ENCODE measurements around the gene FXYD7.
A peak's percentile ranks its signal among the peaks of the same experiment; 100 is the strongest.

FXYD7 gene

DNA sequence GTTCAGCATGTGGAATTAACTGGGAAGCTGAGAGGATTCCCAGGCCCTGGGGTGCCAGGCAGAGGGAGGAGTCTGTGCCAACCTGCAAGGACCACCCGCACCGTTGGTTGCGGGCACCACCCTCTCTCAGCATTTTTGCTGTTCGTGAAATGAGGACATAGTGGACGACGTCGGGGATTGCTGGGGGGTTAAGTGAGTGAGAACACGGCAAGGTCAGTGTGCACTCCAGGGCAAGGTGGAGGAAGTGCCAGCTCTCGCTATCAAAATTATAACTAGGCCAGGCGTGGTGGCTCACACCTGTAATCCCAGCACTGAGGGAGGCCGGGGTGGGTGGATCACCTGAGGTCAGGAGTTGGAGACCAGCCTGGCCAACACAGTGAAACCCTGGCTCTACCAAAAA lies 25.3 kb upstream of the FXYD7 start:
- TF ChIP-seq, protein P1, sequence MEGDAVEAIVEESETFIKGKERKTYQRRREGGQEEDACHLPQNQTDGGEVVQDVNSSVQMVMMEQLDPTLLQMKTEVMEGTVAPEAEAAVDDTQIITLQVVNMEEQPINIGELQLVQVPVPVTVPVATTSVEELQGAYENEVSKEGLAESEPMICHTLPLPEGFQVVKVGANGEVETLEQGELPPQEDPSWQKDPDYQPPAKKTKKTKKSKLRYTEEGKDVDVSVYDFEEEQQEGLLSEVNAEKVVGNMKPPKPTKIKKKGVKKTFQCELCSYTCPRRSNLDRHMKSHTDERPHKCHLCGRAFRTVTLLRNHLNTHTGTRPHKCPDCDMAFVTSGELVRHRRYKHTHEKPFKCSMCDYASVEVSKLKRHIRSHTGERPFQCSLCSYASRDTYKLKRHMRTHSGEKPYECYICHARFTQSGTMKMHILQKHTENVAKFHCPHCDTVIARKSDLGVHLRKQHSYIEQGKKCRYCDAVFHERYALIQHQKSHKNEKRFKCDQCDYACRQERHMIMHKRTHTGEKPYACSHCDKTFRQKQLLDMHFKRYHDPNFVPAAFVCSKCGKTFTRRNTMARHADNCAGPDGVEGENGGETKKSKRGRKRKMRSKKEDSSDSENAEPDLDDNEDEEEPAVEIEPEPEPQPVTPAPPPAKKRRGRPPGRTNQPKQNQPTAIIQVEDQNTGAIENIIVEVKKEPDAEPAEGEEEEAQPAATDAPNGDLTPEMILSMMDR (conservative IDR thresholded peaks at IDR 0.05; ENCODE audit: control insufficient read depth, insufficient read depth, low read depth, low read length), result no peak
- DNase-seq (ENCODE audit: low read depth), result no peak
- no peak overlapping the region for H3K4me3 ChIP-seq (ENCODE audit: control insufficient read depth, low read depth, low read length)

DNA sequence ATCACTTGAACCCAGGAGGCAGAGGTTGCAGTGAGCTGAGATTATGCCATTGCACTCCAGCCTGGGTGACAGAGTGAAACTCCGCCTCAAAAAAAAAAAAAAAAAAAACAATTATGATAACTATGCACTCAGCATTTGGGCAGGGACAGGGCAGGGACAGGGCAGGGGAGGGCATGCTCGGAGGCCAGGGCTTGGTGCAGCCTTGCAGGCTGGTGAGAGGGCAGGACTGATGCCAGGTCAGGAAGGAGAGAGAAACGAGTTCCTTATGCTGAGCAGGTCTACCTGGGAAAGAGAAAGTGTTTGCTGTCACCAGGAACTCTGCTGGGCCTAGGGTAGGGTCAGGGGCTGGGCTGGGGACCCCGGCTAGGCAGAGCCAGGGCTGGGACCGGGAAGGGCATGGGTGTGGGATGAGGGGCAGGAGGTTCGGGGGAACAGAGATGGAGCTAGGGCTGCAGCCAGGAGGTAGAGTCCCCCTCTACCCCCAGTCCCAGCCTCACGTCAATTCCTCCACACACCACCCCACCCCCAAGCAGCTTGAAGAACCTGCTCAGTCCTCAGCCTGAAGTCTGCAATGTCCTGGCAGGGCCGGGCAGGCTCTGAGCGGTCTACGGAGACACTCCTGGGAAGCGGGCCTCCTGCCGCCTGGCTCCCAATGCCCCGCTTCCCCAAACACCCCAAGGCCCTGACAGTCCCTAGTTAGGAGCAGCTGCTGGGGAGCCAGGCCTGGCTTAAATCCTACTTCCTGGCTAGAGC lies 24.6 kb upstream of the FXYD7 start:
- DNase-seq (ENCODE audit: low read depth), result no peak
- TF ChIP-seq, protein P1 (conservative IDR thresholded peaks at IDR 0.05; ENCODE audit: control insufficient read depth, insufficient read depth, low read depth, low read length), result no peak
- H3K4me3 ChIP-seq (ENCODE audit: control insufficient read depth, low read depth, low read length), result no peak overlapping the region

DNA sequence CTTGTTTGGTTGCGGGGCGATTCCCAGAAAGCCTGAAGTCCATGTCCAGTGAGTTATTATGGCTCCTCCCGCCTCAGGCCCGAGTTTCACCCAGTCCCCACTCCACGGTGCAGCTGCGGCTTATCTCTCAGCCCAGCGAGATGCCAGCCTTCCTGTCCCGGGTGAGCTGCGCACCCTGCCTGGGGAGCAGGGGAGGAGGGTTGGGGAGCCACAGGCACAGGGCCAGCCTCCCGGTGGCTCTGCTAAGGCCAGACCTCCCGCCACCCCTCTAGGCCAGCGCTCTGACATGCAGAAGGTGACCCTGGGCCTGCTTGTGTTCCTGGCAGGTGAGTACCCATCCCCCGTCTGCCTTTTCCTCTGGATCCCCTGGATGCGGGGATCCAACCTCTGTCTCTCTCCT lies 24.0 kb upstream of the FXYD7 start:
- no peak overlapping the region for H3K4me3 ChIP-seq (ENCODE audit: control insufficient read depth, low read depth, low read length)
- DNase-seq (ENCODE audit: low read depth), result no peak

DNA sequence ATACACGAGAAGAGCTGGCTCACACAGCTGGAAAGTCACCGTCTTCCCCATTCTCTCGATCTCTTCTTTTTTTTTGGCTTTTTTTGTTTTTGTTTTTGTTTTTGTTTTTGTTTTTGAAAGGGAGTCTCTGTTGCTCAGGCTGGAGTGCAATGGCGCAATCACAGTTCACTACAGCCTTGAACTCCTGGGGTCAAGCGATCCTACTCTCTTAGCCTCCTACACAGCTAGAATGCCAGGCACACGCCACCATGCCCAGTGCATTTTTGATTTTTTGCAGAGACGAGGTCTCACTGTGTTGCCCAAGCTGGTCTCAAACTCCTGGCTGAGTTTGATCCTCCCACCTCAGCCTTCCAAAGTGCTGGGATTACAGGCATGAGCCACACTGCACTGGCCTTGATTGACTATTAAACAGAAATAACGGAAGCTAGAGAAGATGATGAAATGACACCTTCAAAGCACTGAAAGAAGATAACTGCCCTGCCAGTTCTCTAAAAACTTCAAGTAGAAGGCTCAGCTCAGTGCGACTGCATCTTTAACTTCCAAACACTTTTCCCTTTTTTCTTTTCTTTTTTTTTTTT lies 23.4 kb upstream of the FXYD7 start:
- no peak for DNase-seq (ENCODE audit: low read depth)
- H3K4me3 ChIP-seq (ENCODE audit: control insufficient read depth, low read depth, low read length), result no peak overlapping the region
- TF ChIP-seq, protein P1 (conservative IDR thresholded peaks at IDR 0.05; ENCODE audit: control insufficient read depth, insufficient read depth, low read depth, low read length), result no peak

More for the DNA sequence above, 24.0 kb upstream of the FXYD7 start:
- TF ChIP-seq, protein P1 (conservative IDR thresholded peaks at IDR 0.05; ENCODE audit: control insufficient read depth, insufficient read depth, low read depth, low read length), result no peak

DNA sequence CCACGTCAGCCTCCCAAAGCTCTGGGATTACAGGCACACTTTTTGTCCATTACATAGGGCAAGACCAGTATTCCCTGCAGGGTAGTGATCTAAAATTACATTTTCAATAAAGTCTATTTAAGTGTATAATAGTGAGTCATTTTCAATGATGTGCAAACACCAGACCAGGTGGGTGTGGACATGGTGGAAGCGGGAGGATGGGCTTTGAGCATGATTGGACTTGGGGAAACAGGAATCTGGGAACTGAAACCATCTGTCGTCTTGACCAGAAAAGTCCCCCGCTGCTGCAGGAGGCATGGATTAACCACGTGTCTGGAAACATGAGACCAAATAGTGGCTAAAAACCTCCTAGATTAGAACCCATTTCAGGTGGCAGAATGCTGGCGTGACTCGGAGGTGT lies 22.6 kb upstream of the FXYD7 start:
- no peak overlapping the region for H3K4me3 ChIP-seq (ENCODE audit: control insufficient read depth, low read depth, low read length)
- TF ChIP-seq, protein P1 (conservative IDR thresholded peaks at IDR 0.05; ENCODE audit: control insufficient read depth, insufficient read depth, low read depth, low read length), result no peak
- peak; percentile 96 for DNase-seq (ENCODE audit: low read depth)

DNA sequence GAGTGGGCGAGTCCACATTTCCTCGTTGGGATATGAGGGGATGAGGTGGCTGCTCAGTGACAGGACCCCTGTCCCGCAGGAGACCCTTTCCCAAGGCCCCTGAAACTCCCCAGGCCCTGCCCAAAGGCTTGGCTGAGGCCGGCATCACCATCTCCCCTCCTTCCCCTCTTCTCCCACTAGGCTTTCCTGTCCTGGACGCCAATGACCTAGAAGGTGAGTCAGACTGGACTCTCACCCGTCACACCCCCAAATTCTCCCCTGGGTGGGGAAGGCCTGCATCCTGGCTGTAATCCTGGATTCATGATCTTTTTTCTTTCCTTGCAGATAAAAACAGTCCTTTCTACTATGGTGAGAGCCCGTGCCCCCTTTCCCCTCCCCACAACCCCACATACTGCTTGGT lies 22.2 kb upstream of the FXYD7 start:
- no peak overlapping the region for H3K4me3 ChIP-seq (ENCODE audit: control insufficient read depth, low read depth, low read length)
- peak; percentile 83 for DNase-seq (ENCODE audit: low read depth)
- TF ChIP-seq, protein P1 (conservative IDR thresholded peaks at IDR 0.05; ENCODE audit: control insufficient read depth, insufficient read depth, low read depth, low read length), result no peak

Data from fibroblast of mammary gland (primary cell).